ENCODE data around the gene ELAPOR1. TPM values are rescaled to one million over a fixed set of nuclear protein-coding genes. Genes with fewer than 3 reads are reported as not detected.

Gene ELAPOR1
- total and polyA plus RNA-seq, 2 donors (not counting 1 experiment from before 2014, with no cell fraction given): 0.17 to 0.76 TPM

DNA sequence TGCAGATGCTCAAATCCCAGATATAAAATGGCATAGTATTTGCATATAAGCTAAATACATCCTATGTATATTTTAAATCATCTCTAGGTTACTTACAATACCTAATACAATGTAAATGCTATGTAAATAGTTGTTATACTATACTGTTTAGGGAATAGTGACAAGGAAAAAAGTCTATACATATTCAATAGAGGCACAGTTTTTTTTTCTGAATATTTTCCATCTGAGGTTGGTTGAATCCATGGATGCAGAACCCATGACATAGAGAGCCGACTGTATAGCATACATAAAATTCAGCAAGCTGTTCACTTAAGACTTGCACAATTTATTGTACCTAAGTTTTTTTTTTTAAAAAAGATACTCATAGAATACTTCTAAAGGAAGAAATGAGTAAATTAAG is 44.6 kb upstream of the ELAPOR1 start:
- Histone ChIP-seq H3K9me3 (ENCODE audit: control insufficient read depth, insufficient read depth, low read depth, low read length) (no peaks in the 10 kb centered on the region), H4K20me1 (ENCODE audit: control insufficient read depth, extremely low read depth, insufficient read depth, low read length) (no peaks in the 10 kb centered on the region), H2AFZ (ENCODE audit: low read length) (no peak overlapping the region), H3K4me1 (ENCODE audit: control insufficient read depth, extremely low read depth, insufficient read depth, low read length) (no peaks in the 10 kb centered on the region), H3K4me2 (ENCODE audit: extremely low read depth, insufficient read depth, low read length) (no peak overlapping the region), H3K79me2 (ENCODE audit: control insufficient read depth, insufficient read depth, low read length) (peaks cover 52% of the 10 kb centered on the region), H3K27ac (ENCODE audit: insufficient read depth, low read length) (no peak overlapping the region), H3K27me3 (ENCODE audit: control insufficient read depth, insufficient read depth, low read length) (no peaks in the 10 kb centered on the region), H3K36me3 (ENCODE audit: control insufficient read depth, insufficient read depth, low read length) (peaks cover 4% of the 10 kb centered on the region), H3K4me3 (replicated peaks in 1 of 4; ENCODE audit: control extremely low read depth in 1 of 4, insufficient read depth in 1 of 4, low read depth in 3 of 4, low read length in 4 of 4) (no peak overlapping the region), H3K9ac (ENCODE audit: insufficient read depth, low read length) (no peak overlapping the region)
- TF ChIP-seq, protein P1, sequence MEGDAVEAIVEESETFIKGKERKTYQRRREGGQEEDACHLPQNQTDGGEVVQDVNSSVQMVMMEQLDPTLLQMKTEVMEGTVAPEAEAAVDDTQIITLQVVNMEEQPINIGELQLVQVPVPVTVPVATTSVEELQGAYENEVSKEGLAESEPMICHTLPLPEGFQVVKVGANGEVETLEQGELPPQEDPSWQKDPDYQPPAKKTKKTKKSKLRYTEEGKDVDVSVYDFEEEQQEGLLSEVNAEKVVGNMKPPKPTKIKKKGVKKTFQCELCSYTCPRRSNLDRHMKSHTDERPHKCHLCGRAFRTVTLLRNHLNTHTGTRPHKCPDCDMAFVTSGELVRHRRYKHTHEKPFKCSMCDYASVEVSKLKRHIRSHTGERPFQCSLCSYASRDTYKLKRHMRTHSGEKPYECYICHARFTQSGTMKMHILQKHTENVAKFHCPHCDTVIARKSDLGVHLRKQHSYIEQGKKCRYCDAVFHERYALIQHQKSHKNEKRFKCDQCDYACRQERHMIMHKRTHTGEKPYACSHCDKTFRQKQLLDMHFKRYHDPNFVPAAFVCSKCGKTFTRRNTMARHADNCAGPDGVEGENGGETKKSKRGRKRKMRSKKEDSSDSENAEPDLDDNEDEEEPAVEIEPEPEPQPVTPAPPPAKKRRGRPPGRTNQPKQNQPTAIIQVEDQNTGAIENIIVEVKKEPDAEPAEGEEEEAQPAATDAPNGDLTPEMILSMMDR (conservative IDR thresholded peaks at IDR 0.05 in 1 of 2, IDR thresholded peaks at IDR 0.05 in 1 of 2; ENCODE audit: low read depth in 1 of 2, low read length in 2 of 2): no peak
- TF ChIP-seq EZH2 (IDR thresholded peaks at IDR 0.05; ENCODE audit: low read length, missing control alignments): no peak
- DNase-seq (ENCODE audit: low read depth in 2 of 2): no peak

DNA sequence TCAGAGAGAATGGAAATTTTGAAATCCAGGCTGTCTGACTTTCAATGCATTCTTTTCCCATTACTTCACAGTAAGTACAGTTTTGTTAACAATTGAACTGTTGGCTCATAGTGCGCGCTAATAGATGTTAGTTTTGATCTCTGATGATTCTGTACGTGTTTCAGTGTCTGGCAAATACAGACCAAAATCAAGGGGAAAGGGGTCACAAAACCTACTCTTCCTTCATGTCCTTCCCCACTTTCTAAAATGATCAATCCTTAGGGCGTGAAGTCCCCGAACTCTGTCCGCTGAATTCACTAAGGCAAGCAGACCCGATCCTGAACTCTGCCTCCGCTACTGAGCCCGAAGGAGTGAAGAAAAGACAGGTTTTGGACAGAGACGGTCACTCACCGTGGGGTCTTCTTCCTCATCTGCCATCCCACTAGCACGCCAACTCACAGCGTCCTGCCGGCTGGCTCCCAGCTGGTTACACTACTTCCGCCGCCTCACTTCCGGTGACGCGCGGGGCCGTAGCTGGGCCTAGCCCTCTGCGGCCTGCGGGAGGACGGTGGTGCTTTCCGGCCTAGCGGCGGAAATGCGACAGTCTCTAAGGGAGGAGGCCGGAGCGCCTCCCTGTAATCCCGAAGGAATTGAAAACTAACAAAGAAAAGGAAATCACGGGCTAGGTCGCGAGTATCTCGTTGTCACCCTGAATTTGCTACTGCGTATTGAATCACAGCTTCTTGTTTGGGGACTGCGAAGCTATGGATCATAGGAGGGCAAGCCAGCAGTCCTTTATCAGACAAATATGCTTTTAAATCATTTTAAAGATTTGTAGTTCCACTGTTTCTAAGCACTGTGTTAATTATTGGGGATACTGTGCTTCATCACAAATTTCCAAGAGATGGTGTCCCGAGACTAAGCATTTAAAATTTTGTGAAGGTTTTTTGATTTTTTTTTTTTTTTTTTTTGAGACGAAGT is 38.1 kb upstream of the ELAPOR1 start, which contains the start of gene TAF13:
Gene TAF13 (minus strand): TSS at position 473 of the 960 bp plus-strand sequence. CDS start 56 bp downstream, at position 417.
- Histone ChIP-seq H3K27me3 (ENCODE audit: control insufficient read depth, insufficient read depth, low read length) (no peaks in the 10 kb centered on the region), H3K4me1 (ENCODE audit: control insufficient read depth, extremely low read depth, insufficient read depth, low read length) (no peaks in the 10 kb centered on the region), H3K27ac (ENCODE audit: insufficient read depth, low read length) (peak within 1 kb of the TSS; percentile 98), H3K79me2 (ENCODE audit: control insufficient read depth, insufficient read depth, low read length) (peaks cover 40% of the 10 kb centered on the region), H3K9ac (ENCODE audit: insufficient read depth, low read length) (peak within 1 kb of the TSS; percentile 88), H3K9me3 (ENCODE audit: control insufficient read depth, insufficient read depth, low read depth, low read length) (no peaks in the 10 kb centered on the region), H2AFZ (ENCODE audit: low read length) (peak within 1 kb of the TSS; percentile 86), H3K36me3 (ENCODE audit: control insufficient read depth, insufficient read depth, low read length) (no peaks in the 10 kb centered on the region), H4K20me1 (ENCODE audit: control insufficient read depth, extremely low read depth, insufficient read depth, low read length) (no peaks in the 10 kb centered on the region), H3K4me2 (ENCODE audit: extremely low read depth, insufficient read depth, low read length) (peak within 1 kb of the TSS; percentile 86), H3K4me3 (replicated peaks in 1 of 4; ENCODE audit: control extremely low read depth in 1 of 4, insufficient read depth in 1 of 4, low read depth in 3 of 4, low read length in 4 of 4) (peak within 1 kb of the TSS; percentile 68 to 100 (median 92))
- no peak for TF ChIP-seq EZH2 (IDR thresholded peaks at IDR 0.05; ENCODE audit: low read length, missing control alignments)
- TF ChIP-seq, protein P1 (conservative IDR thresholded peaks at IDR 0.05 in 1 of 2, IDR thresholded peaks at IDR 0.05 in 1 of 2; ENCODE audit: low read depth in 1 of 2, low read length in 2 of 2): peak; percentile 18 to 32
- DNase-seq (ENCODE audit: low read depth in 2 of 2): peak; percentile 95 to 98

DNA sequence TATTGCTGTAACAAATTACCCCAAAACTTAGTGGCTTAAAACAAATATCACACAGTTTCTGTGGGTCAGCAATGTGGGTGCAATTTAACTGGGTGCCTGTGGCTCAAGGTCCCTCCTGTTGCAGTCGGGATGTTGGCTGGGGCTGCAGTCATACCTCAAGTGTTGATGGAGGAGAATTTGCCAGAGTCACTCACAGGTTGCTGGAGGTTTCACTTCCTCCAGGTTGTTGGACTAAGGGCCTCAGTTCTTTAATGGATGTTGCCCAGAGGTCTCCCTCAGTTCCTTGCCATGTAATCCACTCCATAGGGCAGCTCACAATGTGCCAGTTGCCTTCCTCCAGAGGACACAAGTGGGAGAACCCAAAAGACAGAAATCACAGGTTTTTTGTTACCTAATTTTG is 35.6 kb upstream of the ELAPOR1 start:
- Histone ChIP-seq H4K20me1 (ENCODE audit: control insufficient read depth, extremely low read depth, insufficient read depth, low read length) (no peaks in the 10 kb centered on the region), H3K27me3 (ENCODE audit: control insufficient read depth, insufficient read depth, low read length) (no peaks in the 10 kb centered on the region), H3K4me2 (ENCODE audit: extremely low read depth, insufficient read depth, low read length) (no peak overlapping the region), H3K27ac (ENCODE audit: insufficient read depth, low read length) (no peak overlapping the region), H2AFZ (ENCODE audit: low read length) (peak overlapping the region; percentile 14), H3K36me3 (ENCODE audit: control insufficient read depth, insufficient read depth, low read length) (no peaks in the 10 kb centered on the region), H3K4me3 (replicated peaks in 1 of 4; ENCODE audit: control extremely low read depth in 1 of 4, insufficient read depth in 1 of 4, low read depth in 3 of 4, low read length in 4 of 4) (no peak overlapping the region), H3K9ac (ENCODE audit: insufficient read depth, low read length) (no peak overlapping the region), H3K79me2 (ENCODE audit: control insufficient read depth, insufficient read depth, low read length) (peaks cover 21% of the 10 kb centered on the region), H3K9me3 (ENCODE audit: control insufficient read depth, insufficient read depth, low read depth, low read length) (no peaks in the 10 kb centered on the region), H3K4me1 (ENCODE audit: control insufficient read depth, extremely low read depth, insufficient read depth, low read length) (no peaks in the 10 kb centered on the region)
- TF ChIP-seq, protein P1 (conservative IDR thresholded peaks at IDR 0.05 in 1 of 2, IDR thresholded peaks at IDR 0.05 in 1 of 2; ENCODE audit: low read depth in 1 of 2, low read length in 2 of 2): no peak
- DNase-seq (ENCODE audit: low read depth in 2 of 2): no peak
